SU-DHL-6 (cell line): ENCODE measurements around the gene HSP90AA1.
A peak's percentile ranks its signal among the peaks of the same experiment; 100 is the strongest.
"Not testable (repeated sequence)": the region's sequence is repeated elsewhere in the genome, so short reads cannot be mapped to it uniquely, and the experiment has no call there.

Source experiments
- H2AFZ ChIP-seq: fragments of 200-600 bp; sonication (generic); 2 replicates; pipeline ENCODE4 v1.6.1; 2014; ENCODE audit warnings: low read depth, mild to moderate bottlenecking, moderate library complexity, mixed read lengths, antibody characterized with exemption, low read length; ENCODE audit not compliant: severe bottlenecking
- H3F3A ChIP-seq: fragments of 200-600 bp; shearing (Covaris generic); 2 replicates; pipeline ENCODE4 v1.6.0; 2016; ENCODE audit warnings: antibody characterized with exemption, mild to moderate bottlenecking; ENCODE audit not compliant: insufficient read depth
- H3K27ac ChIP-seq: fragments of 200-600 bp; sonication (generic); 2 replicates; pipeline ENCODE4 v1.5.1; 2016; ENCODE audit warnings: low read depth, mild to moderate bottlenecking, low read length, moderate library complexity, mixed read lengths
- H3K27me3 ChIP-seq: fragments of 200-600 bp; sonication (generic), shearing (Covaris generic); 2 replicates; pipeline ENCODE4 v1.6.0; 2014; ENCODE audit warnings: mild to moderate bottlenecking, low read length
- H3K36me3 ChIP-seq: fragments of 200-600 bp; sonication (generic); 2 replicates; pipeline ENCODE4 v1.6.1; 2014; ENCODE audit warnings: mild to moderate bottlenecking, low read length, mixed read lengths
- H3K4me2 ChIP-seq: fragments of 300-600, 200-600 bp; shearing (Covaris generic), sonication (generic); 2 replicates; pipeline ENCODE4 v1.6.0; 2014; ENCODE audit warnings: low read length, low read depth, mild to moderate bottlenecking; ENCODE audit not compliant: poor library complexity, severe bottlenecking
- H3K4me3 ChIP-seq: fragments of 200-600 bp; sonication (generic); 2 replicates; pipeline ENCODE4 v1.5.1; 2014; ENCODE audit warnings: antibody characterized with exemption, low read length, mild to moderate bottlenecking, mixed read lengths; ENCODE audit not compliant: insufficient read depth, poor library complexity, severe bottlenecking
- H3K79me2 ChIP-seq: fragments of 200-600 bp; sonication (generic); 2 replicates; pipeline ENCODE4 v1.6.1; 2014; ENCODE audit warnings: mild to moderate bottlenecking, low read length, moderate library complexity; ENCODE audit not compliant: insufficient read depth
- H3K9ac ChIP-seq: fragments of 200-600 bp; sonication (generic); 2 replicates; pipeline ENCODE4 v1.7.0; 2014; ENCODE audit warnings: mild to moderate bottlenecking, low read length
- H3K9me2 ChIP-seq: fragments of 200-600 bp; sonication (generic); replicated peaks from 2 replicates; pipeline ENCODE4 v1.6.1; 2014; ENCODE audit warnings: low read length; ENCODE audit not compliant: insufficient read depth
- H3K9me3 ChIP-seq: fragments of 200-600 bp; sonication (generic); 2 replicates; pipeline ENCODE4 v1.6.1; 2014; ENCODE audit warnings: low read length, mixed read lengths; ENCODE audit not compliant: insufficient read depth
- H4K20me1 ChIP-seq: fragments of 200-600 bp; sonication (generic); 2 replicates; pipeline ENCODE4 v1.6.1; 2014; ENCODE audit warnings: low read depth, mild to moderate bottlenecking, antibody characterized with exemption, low read length, moderate library complexity, mixed read lengths
- EZH2phosphoT487 ChIP-seq: fragments of 200-600 bp; sonication (generic), shearing (Covaris generic); conservative IDR thresholded peaks from 2 replicates; pipeline ENCODE4 v1.6.1; 2018; ENCODE audit warnings: mild to moderate bottlenecking, antibody characterized with exemption, low read length, moderate library complexity, mixed read lengths
- TF ChIP-seq, protein P1 (sequence below): fragments of 200-600 bp; sonication (generic); IDR thresholded peaks from one replicate; pipeline ENCODE4 v1.5.1; 2017; ENCODE audit warnings: antibody characterized with exemption, mild to moderate bottlenecking, low read length, moderate library complexity; ENCODE audit not compliant: insufficient read depth, poor library complexity, severe bottlenecking

The HSP90AA1 gene

DNA sequence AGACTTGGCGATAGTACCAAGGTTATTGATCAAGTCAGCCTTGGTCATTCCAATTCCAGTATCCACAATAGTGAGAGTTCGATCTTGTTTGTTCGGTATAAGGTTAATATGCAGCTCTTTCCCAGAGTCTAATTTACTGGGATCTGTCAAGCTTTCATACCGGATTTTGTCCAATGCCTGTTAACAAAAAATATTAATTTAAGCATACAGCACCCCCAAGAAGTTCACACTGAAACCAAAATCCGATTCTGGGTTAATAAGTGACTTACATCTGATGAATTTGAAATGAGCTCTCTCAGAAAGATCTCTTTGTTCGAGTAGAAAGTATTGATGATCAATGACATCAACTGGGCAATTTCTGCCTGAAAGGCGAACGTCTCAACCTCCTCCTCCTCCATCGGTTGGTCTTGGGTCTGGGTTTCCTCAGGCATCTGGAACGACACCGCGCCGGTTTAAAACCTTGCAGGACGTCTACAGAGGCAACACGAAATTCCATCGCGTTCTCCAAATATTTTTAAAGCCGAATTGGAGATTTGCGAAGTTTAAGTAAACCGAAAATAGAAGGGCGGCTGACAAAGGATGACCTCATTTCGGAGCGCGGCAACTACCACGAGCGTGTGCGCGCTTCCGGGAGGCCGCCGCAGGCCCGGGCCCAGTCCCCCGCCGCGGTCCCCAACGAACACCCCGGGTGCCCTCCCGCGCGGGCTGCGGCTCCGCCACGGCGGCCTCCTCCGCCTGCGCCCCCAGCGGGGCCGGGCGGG is 716 bp downstream of the HSP90AA1 start:
- no peaks in the 10 kb centered on the region for H3K27me3 ChIP-seq
- no peak for TF ChIP-seq EZH2phosphoT487
- TF ChIP-seq, protein P1, sequence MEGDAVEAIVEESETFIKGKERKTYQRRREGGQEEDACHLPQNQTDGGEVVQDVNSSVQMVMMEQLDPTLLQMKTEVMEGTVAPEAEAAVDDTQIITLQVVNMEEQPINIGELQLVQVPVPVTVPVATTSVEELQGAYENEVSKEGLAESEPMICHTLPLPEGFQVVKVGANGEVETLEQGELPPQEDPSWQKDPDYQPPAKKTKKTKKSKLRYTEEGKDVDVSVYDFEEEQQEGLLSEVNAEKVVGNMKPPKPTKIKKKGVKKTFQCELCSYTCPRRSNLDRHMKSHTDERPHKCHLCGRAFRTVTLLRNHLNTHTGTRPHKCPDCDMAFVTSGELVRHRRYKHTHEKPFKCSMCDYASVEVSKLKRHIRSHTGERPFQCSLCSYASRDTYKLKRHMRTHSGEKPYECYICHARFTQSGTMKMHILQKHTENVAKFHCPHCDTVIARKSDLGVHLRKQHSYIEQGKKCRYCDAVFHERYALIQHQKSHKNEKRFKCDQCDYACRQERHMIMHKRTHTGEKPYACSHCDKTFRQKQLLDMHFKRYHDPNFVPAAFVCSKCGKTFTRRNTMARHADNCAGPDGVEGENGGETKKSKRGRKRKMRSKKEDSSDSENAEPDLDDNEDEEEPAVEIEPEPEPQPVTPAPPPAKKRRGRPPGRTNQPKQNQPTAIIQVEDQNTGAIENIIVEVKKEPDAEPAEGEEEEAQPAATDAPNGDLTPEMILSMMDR = no peak
- H3K4me3 ChIP-seq = peak overlapping the region; percentile 99
- H3K4me2 ChIP-seq = peak overlapping the region; percentile 97
- peak overlapping the region; percentile 90 for H3K9ac ChIP-seq
- H3F3A ChIP-seq = peaks cover 37% of the 10 kb centered on the region
- peaks cover 47% of the 10 kb centered on the region for H3K36me3 ChIP-seq
- peaks cover 28% of the 10 kb centered on the region; the same call in 1 of the 2 replicates for H4K20me1 ChIP-seq
- no peak overlapping the region for H2AFZ ChIP-seq
- no peaks in the 10 kb centered on the region for H3K9me2 ChIP-seq
- peak overlapping the region; percentile 84 for H3K27ac ChIP-seq
- peaks cover 41% of the 10 kb centered on the region for H3K79me2 ChIP-seq
- no peaks in the 10 kb centered on the region for H3K9me3 ChIP-seq

DNA sequence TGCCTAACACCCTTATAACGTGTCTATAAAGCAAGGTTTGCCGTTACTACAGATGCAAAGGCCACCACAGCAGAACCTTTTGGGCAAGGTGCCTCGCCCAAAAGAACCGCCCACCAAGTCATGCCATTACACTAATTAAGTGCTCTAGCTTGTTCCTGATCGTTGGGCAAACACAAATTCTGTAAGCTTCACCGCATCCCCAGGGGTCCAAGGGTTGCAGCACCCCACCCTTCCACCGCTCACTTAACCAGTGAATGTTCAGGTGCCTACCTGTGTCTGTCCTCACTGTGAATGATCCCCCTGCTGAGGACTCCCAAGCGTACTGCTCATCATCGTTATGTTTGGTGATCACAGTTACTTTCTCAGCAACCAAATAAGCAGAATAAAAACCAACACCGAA is 1.4 kb downstream of the HSP90AA1 start:
- no peaks in the 10 kb centered on the region for H3K27me3 ChIP-seq
- no peaks in the 10 kb centered on the region for H3K9me3 ChIP-seq
- H4K20me1 ChIP-seq = peaks cover 28% of the 10 kb centered on the region; the same call in 1 of the 2 replicates
- H3F3A ChIP-seq = peaks cover 44% of the 10 kb centered on the region
- TF ChIP-seq, protein P1 = no peak
- TF ChIP-seq EZH2phosphoT487 = no peak
- no peaks in the 10 kb centered on the region for H3K9me2 ChIP-seq
- peak overlapping the region; percentile 90 for H3K9ac ChIP-seq
- H3K36me3 ChIP-seq = peaks cover 51% of the 10 kb centered on the region
- no peak overlapping the region for H3K27ac ChIP-seq
- H3K79me2 ChIP-seq = peaks cover 41% of the 10 kb centered on the region
- H2AFZ ChIP-seq = no peak overlapping the region
- H3K4me3 ChIP-seq = peak overlapping the region; percentile 99
- H3K4me2 ChIP-seq = peak overlapping the region; percentile 97

GRCh38 chr14:102084931-102085330 is 1.9 kb downstream of the HSP90AA1 start:
- H2AFZ ChIP-seq = no peak overlapping the region
- peaks cover 57% of the 10 kb centered on the region for H3K36me3 ChIP-seq
- H3K4me2 ChIP-seq = peak overlapping the region; percentile 97
- H3K9me3 ChIP-seq = no peaks in the 10 kb centered on the region
- no peak for TF ChIP-seq EZH2phosphoT487
- TF ChIP-seq, protein P1 = no peak
- H3K4me3 ChIP-seq = no peak overlapping the region
- no peak overlapping the region for H3K9ac ChIP-seq
- H3K27ac ChIP-seq = no peak overlapping the region
- H3K27me3 ChIP-seq = no peaks in the 10 kb centered on the region
- H3F3A ChIP-seq = peaks cover 49% of the 10 kb centered on the region
- H4K20me1 ChIP-seq = peaks cover 28% of the 10 kb centered on the region; the same call in 1 of the 2 replicates
- H3K9me2 ChIP-seq = no peaks in the 10 kb centered on the region
- peaks cover 41% of the 10 kb centered on the region for H3K79me2 ChIP-seq

GRCh38 chr14:102084522-102084921 is 2.3 kb downstream of the HSP90AA1 start:
- H3K4me3 ChIP-seq = not testable (repeated sequence)
- Histone ChIP-seq H4K20me1 (peaks cover 28% of the 10 kb centered on the region; the same call in 1 of the 2 replicates), H3F3A (peaks cover 53% of the 10 kb centered on the region)

More at GRCh38 chr14:102084522-102084921, 2.3 kb downstream of the HSP90AA1 start:
- not testable (repeated sequence) for H3K9me3 ChIP-seq, H2AFZ ChIP-seq, H3K9ac ChIP-seq, H3K27ac ChIP-seq, H3K9me2 ChIP-seq, H3K27me3 ChIP-seq
- Histone ChIP-seq H3K36me3 (peaks cover 61% of the 10 kb centered on the region), H3K79me2 (peaks cover 41% of the 10 kb centered on the region), H3K4me2 (peak overlapping the region; percentile 97)
